Effector CD8-positive, alpha-beta T cell (primary cell): ENCODE measurements around the gene SPANXN1.
"Not testable (repeated sequence)": the region's sequence is repeated elsewhere in the genome, so short reads cannot be mapped to it uniquely, and the experiment has no call there.

Source experiments
- DNase-seq: peaks from one replicate; lab custom pipeline; 2025; lab: John Stamatoyannopoulos, UW
- total RNA-seq, 4 experiments: gene quantifications; one replicate each; lab custom pipeline; 2026; lab: John Stamatoyannopoulos, UW

SPANXN1 gene, protein sequence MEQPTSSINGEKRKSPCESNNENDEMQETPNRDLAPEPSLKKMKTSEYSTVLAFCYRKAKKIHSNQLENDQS
- total RNA-seq = 0 reads per million in 4 experiments

- not testable (repeated sequence) for DNase-seq
Observed at GRCh38 chrX:145247203-145247602, at the start of gene SPANXN1. Gene SPANXN1, plus strand, starts transcription at chrX:145247503. Its CDS starts 84 bp downstream, at chrX:145247587.

DNA sequence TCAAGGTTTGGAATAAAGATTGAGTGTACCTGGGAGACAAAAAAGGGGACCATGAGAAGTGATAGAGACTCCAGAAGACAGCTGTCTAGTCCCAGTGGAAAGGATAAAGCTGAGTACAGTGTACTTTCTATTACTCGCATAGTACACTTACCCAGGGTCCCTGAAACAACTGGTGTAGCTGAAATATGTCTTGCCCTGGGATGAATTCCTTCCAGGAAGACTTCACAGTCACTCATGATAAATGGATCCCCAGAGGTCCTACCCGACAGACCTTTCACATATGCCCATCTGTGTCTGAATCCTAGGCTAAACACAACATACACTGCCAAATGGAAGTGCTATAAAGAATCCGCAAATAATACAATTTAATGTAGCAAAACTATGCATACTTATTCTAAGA, 48.2 kb upstream of the SPANXN1 start:
- DNase-seq = no peak

DNA sequence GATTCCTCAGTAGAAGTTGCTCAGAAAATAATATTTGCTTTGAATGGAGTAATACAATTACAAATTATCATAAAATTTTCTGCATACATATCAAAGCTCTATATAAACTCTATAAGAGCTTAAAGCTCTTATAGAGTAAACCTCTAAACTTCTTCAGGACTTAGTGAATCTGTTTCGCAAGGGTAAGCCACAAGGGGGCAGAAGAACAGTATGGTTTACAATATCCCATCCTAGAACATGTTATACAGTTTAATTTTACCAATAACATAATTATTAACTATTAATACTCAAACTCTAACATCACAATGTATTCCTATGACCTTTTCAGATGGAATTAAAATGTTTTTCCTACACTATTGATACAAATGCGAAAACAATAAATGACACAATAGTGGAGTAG, 33.8 kb upstream of the SPANXN1 start:
- DNase-seq = no peak

DNA sequence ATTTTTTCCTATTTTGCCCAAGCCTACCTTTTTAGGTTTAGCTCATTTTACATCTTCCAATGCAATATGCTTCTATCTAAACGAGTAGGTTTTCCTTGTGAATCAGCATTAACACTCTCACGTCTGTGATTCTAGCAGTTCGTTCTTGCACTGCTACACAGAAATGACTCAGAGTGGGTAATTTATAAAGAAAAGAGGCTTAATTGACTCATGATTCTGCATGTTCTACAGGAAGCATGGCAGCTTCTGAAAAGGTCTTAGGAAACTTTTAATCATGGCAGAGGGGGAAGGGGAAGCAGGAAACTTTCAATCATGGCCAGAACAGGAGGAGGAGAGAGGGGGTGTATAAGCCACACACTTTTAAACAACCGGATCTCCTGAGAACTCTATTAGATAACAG, 44.9 kb downstream of the SPANXN1 start:
- DNase-seq = no peak
